Neural cell (in vitro differentiated cells): Measurements from ENCODE around the gene MAP2K4. TPM values are rescaled to one million over a fixed set of nuclear protein-coding genes. Genes with fewer than 3 reads are reported as not detected.

Source experiments
- H2AFZ ChIP-seq: fragments of 200-600, 300-800 bp; sonication (generic), shearing (Covaris generic); 2 replicates; pipeline ENCODE4 v1.6.0; 2014; ENCODE audit warnings: low read depth, mild to moderate bottlenecking, antibody characterized with exemption, low read length, moderate library complexity
- H3F3A ChIP-seq: fragments of 200-600 bp; shearing (Covaris generic); 2 replicates; pipeline ENCODE4 v1.6.1; 2016; ENCODE audit warnings: mild to moderate bottlenecking, moderate library complexity, mixed read lengths, antibody characterized with exemption, low read length; ENCODE audit not compliant: insufficient read depth, poor library complexity, severe bottlenecking
- H3K27ac ChIP-seq: fragments of 200-600, 300-800 bp; sonication (generic), shearing (Covaris generic); 2 replicates; pipeline ENCODE4 v1.5.1; 2014; ENCODE audit warnings: mild to moderate bottlenecking, low read length, moderate library complexity
- H3K27me3 ChIP-seq: fragments of 300-800, 200-600 bp; sonication (generic), shearing (Covaris generic); 2 replicates; pipeline ENCODE4 v1.6.0; 2014; ENCODE audit warnings: mild to moderate bottlenecking, low read depth, low read length, moderate library complexity; ENCODE audit not compliant: insufficient read depth
- H3K36me3 ChIP-seq: fragments of 300-800, 200-600 bp; sonication (generic), shearing (Covaris generic); 2 replicates; pipeline ENCODE4 v1.5.1; 2014; ENCODE audit warnings: mild to moderate bottlenecking, antibody characterized with exemption, low read length, moderate library complexity; ENCODE audit not compliant: insufficient read depth
- H3K4me2 ChIP-seq: fragments of 300-800, 200-600 bp; sonication (generic), shearing (Covaris generic); 2 replicates; pipeline ENCODE4 v1.6.0; 2014; ENCODE audit warnings: mild to moderate bottlenecking, low read length
- H3K4me3 ChIP-seq: fragments of 300-800, 200-600 bp; sonication (generic), shearing (Covaris generic); 2 replicates; pipeline ENCODE4 v1.5.1; 2014; ENCODE audit warnings: mild to moderate bottlenecking, low read length, moderate library complexity
- H3K79me2 ChIP-seq: fragments of 200-600 bp; shearing (Covaris generic); replicated peaks from 2 replicates; pipeline ENCODE4 v1.6.0; 2014; ENCODE audit warnings: mild to moderate bottlenecking, low read length, moderate library complexity; ENCODE audit not compliant: insufficient read depth
- H3K9ac ChIP-seq: fragments of 300-800, 200-600 bp; sonication (generic), shearing (Covaris generic); 2 replicates; pipeline ENCODE4 v1.6.1; 2016; ENCODE audit warnings: mild to moderate bottlenecking, low read length, mixed read lengths
- H3K9me2 ChIP-seq: fragments of 200-600 bp; shearing (Covaris generic); 2 replicates; pipeline ENCODE4 v1.6.1; 2016; ENCODE audit warnings: mild to moderate bottlenecking, low read length, mixed read lengths; ENCODE audit not compliant: insufficient read depth
- H3K9me3 ChIP-seq: fragments of 200-600, 300-800 bp; sonication (generic), shearing (Covaris generic); 2 replicates; pipeline ENCODE4 v1.6.1; 2016; ENCODE audit warnings: mild to moderate bottlenecking, mixed run types, low read length, moderate library complexity, mixed read lengths
- H4K20me1 ChIP-seq: fragments of 200-600 bp; shearing (Covaris generic); 2 replicates; pipeline ENCODE4 v1.6.1; 2016; ENCODE audit warnings: mild to moderate bottlenecking, mixed run types; ENCODE audit not compliant: insufficient read depth
- CTCF ChIP-seq: fragments of 450-650 bp; IDR thresholded peaks from 2 replicates; pipeline ENCODE4 v1.5.1; 2014; ENCODE audit warnings: antibody characterized with exemption, mild to moderate bottlenecking, moderate library complexity; ENCODE audit not compliant: poor library complexity, severe bottlenecking
- EP300 ChIP-seq: fragments of 450-650 bp; conservative IDR thresholded peaks from 2 replicates; pipeline ENCODE4 v1.6.1; 2014; ENCODE audit warnings: antibody characterized with exemption, mild to moderate bottlenecking, moderate library complexity; ENCODE audit not compliant: poor library complexity, severe bottlenecking
- EZH2 ChIP-seq: fragments of 200-600, 300-800 bp; shearing (Covaris generic), sonication (generic); IDR thresholded peaks from 2 replicates; pipeline ENCODE4 v1.6.1; 2014; ENCODE audit warnings: antibody characterized with exemption, low read length, borderline replicate concordance, mild to moderate bottlenecking; ENCODE audit not compliant: insufficient read depth, poor library complexity, severe bottlenecking
- MXI1 ChIP-seq: fragments of 450-650 bp; conservative IDR thresholded peaks from 2 replicates; pipeline ENCODE4 v1.6.1; 2014; ENCODE audit warnings: antibody characterized with exemption, mild to moderate bottlenecking; ENCODE audit not compliant: poor library complexity, severe bottlenecking
- POLR2AphosphoS5 ChIP-seq: IDR thresholded peaks from 2 replicates; pipeline ENCODE4 v1.6.1; 2012
- RAD21 ChIP-seq: fragments of 450-650 bp; conservative IDR thresholded peaks from 2 replicates; pipeline ENCODE4 v1.6.1; 2014; ENCODE audit warnings: antibody characterized with exemption, mild to moderate bottlenecking, moderate library complexity
- REST ChIP-seq: IDR thresholded peaks from 2 replicates; pipeline ENCODE4 v1.6.1; 2012; ENCODE audit warnings: borderline replicate concordance
- SMC3 ChIP-seq: fragments of 450-650 bp; conservative IDR thresholded peaks from 2 replicates; pipeline ENCODE4 v1.6.1; 2014; ENCODE audit warnings: antibody characterized with exemption, mild to moderate bottlenecking, moderate library complexity; ENCODE audit not compliant: poor library complexity
- TAF1 ChIP-seq: IDR thresholded peaks from 2 replicates; pipeline ENCODE4 v1.6.1; 2012; ENCODE audit warnings: low read depth
- polyA plus RNA-seq: library from polyadenylated mRNA; depleted of rRNA; stranded (reverse); fragments of >200 nt; gene quantifications from 2 replicates; pipeline ENCODE4 v1.2.3, GENCODE V29; 2014

Gene MAP2K4
- polyA plus RNA-seq, 1 donor from 2014 or later = 78.4 TPM

- no peak for TF ChIP-seq TAF1
- TF ChIP-seq SMC3 = no peak
- TF ChIP-seq EP300 = no peak
- TF ChIP-seq POLR2AphosphoS5 = no peak
- TF ChIP-seq EZH2 = no peak
- no peak for TF ChIP-seq RAD21
- TF ChIP-seq REST = no peak
- TF ChIP-seq MXI1 = no peak
- TF ChIP-seq CTCF = no peak
Observed at GRCh38 chr17:12055889-12056288, 35.2 kb downstream of the MAP2K4 start.

DNA sequence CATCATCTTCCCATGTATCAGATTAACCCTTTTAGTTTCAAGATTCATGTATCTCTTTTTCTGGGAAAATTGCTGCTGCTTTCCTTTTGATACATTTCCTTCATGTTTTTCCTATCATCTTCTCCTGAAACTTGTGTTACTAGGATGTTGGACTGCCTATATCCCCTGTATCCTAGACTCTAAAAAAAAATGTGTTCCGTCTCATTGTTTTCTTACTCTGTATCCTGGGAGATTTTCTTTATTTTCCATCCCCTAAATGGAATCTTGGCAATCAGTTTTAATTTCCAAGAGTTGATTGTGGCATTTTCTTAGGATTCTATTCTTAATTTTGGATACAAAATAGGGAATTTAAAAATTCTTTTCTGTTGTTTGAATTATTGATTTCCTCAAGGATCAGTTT lies 36.8 kb downstream of the MAP2K4 start:
- no peaks in the 10 kb centered on the region for H3F3A ChIP-seq
- no peak overlapping the region for H2AFZ ChIP-seq
- no peak overlapping the region for H3K9ac ChIP-seq
- TF ChIP-seq EP300 (no peak), SMC3 (no peak)
- no peaks in the 10 kb centered on the region for H4K20me1 ChIP-seq
- peaks cover 57% of the 10 kb centered on the region for H3K79me2 ChIP-seq
- no peaks in the 10 kb centered on the region for H3K36me3 ChIP-seq
- H3K9me2 ChIP-seq = no peaks in the 10 kb centered on the region
- no peaks in the 10 kb centered on the region for H3K9me3 ChIP-seq
- H3K27me3 ChIP-seq = no peaks in the 10 kb centered on the region
- H3K4me3 ChIP-seq = no peak overlapping the region
- H3K27ac ChIP-seq = no peak overlapping the region
- H3K4me2 ChIP-seq = no peak overlapping the region

More at GRCh38 chr17:12055889-12056288, 35.2 kb downstream of the MAP2K4 start:
- H3K79me2 ChIP-seq = peaks cover 68% of the 10 kb centered on the region
- H2AFZ ChIP-seq = no peak overlapping the region
- no peak overlapping the region for H3K4me2 ChIP-seq
- no peaks in the 10 kb centered on the region for H3K9me3 ChIP-seq
- H3F3A ChIP-seq = no peaks in the 10 kb centered on the region
- H3K4me3 ChIP-seq = no peak overlapping the region
- H3K9ac ChIP-seq = no peak overlapping the region
- no peaks in the 10 kb centered on the region for H3K9me2 ChIP-seq
- H3K27ac ChIP-seq = no peak overlapping the region
- no peaks in the 10 kb centered on the region for H3K27me3 ChIP-seq
- H4K20me1 ChIP-seq = no peaks in the 10 kb centered on the region
- no peaks in the 10 kb centered on the region for H3K36me3 ChIP-seq

- no peak overlapping the region for H2AFZ ChIP-seq
- no peak overlapping the region for H3K4me2 ChIP-seq
- no peaks in the 10 kb centered on the region for H3K27me3 ChIP-seq
- TF ChIP-seq EZH2 (no peak), MXI1 (no peak), POLR2AphosphoS5 (no peak), EP300 (no peak), TAF1 (no peak)
- no peaks in the 10 kb centered on the region for H3K9me3 ChIP-seq
- H3K4me3 ChIP-seq = no peak overlapping the region
- H3K9me2 ChIP-seq = no peaks in the 10 kb centered on the region
- no peaks in the 10 kb centered on the region for H3F3A ChIP-seq
- no peak overlapping the region for H3K9ac ChIP-seq
- no peaks in the 10 kb centered on the region for H3K36me3 ChIP-seq
- H3K27ac ChIP-seq = no peak overlapping the region
- H4K20me1 ChIP-seq = no peaks in the 10 kb centered on the region
- H3K79me2 ChIP-seq = peaks cover 47% of the 10 kb centered on the region
Observed at GRCh38 chr17:12058535-12058934, 37.9 kb downstream of the MAP2K4 start.
